ENCODE data around the gene SEC14L3.

Gene SEC14L3

DNA sequence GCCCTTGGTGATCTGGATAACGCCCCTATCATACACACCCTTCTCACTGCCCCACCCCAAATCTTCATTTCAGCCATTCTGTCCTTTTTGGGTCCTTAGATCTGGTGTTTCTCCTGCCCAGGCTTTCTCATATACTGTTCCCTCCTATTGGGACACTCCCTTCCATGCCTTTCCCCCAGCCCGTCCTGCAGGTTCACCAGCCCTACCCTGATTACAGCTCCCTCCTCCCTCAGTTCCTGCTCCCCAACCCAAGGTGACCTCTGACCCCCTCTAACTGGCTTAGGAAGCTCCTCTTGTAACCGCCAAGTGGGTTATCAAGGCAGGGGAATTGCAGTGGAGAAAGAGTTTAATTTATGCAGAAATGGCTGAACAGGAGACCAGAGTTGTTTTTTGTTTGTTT, 33.3 kb downstream of the SEC14L3 start:
- TF ChIP-seq POLR2A (IDR thresholded peaks at IDR 0.05; ENCODE audit: extremely low read depth, insufficient read length) (no peak), MYC (IDR thresholded peaks at IDR 0.05; ENCODE audit: low read depth, low read length) (no peak)
- TF ChIP-seq, protein P1, sequence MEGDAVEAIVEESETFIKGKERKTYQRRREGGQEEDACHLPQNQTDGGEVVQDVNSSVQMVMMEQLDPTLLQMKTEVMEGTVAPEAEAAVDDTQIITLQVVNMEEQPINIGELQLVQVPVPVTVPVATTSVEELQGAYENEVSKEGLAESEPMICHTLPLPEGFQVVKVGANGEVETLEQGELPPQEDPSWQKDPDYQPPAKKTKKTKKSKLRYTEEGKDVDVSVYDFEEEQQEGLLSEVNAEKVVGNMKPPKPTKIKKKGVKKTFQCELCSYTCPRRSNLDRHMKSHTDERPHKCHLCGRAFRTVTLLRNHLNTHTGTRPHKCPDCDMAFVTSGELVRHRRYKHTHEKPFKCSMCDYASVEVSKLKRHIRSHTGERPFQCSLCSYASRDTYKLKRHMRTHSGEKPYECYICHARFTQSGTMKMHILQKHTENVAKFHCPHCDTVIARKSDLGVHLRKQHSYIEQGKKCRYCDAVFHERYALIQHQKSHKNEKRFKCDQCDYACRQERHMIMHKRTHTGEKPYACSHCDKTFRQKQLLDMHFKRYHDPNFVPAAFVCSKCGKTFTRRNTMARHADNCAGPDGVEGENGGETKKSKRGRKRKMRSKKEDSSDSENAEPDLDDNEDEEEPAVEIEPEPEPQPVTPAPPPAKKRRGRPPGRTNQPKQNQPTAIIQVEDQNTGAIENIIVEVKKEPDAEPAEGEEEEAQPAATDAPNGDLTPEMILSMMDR (IDR thresholded peaks at IDR 0.05; ENCODE audit: low read depth, low read length): no peak
- TF ChIP-seq, protein P2, sequence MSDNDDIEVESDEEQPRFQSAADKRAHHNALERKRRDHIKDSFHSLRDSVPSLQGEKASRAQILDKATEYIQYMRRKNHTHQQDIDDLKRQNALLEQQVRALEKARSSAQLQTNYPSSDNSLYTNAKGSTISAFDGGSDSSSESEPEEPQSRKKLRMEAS (IDR thresholded peaks at IDR 0.05; ENCODE audit: low read depth, low read length): no peak

DNA sequence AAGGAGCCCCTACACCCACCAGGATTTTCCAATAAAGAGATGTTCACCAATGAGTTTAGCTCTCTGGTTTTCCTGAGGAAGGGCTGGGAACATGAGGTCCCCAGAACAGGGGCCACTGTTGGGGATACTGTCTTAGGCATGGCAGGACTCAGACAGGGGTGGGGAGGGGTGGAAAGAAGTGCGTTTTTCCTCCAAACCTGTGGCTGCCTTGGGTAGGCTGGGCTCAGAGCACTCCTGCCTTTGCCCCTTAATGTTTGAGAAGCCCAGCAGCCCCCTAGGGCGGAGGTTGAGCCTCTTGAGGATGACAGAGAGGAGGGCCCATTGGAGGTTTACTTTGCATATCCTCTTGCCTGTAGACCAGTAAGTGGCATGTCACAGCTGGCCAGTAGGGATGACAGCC, 35.6 kb downstream of the SEC14L3 start:
- TF ChIP-seq, protein P2 (IDR thresholded peaks at IDR 0.05; ENCODE audit: low read depth, low read length): no peak
- TF ChIP-seq, protein P1 (IDR thresholded peaks at IDR 0.05; ENCODE audit: low read depth, low read length): no peak
- TF ChIP-seq POLR2A (IDR thresholded peaks at IDR 0.05; ENCODE audit: extremely low read depth, insufficient read length) (no peak), MYC (IDR thresholded peaks at IDR 0.05; ENCODE audit: low read depth, low read length) (no peak)
- H3K4me3 ChIP-seq (ENCODE audit: low read depth, low read length): no peak overlapping the region
- DNase-seq (ENCODE audit: low read depth): no peak

More for the DNA sequence above, 33.3 kb downstream of the SEC14L3 start:
- no peak for DNase-seq (ENCODE audit: low read depth)
- no peak overlapping the region for H3K4me3 ChIP-seq (ENCODE audit: low read depth, low read length)

DNA sequence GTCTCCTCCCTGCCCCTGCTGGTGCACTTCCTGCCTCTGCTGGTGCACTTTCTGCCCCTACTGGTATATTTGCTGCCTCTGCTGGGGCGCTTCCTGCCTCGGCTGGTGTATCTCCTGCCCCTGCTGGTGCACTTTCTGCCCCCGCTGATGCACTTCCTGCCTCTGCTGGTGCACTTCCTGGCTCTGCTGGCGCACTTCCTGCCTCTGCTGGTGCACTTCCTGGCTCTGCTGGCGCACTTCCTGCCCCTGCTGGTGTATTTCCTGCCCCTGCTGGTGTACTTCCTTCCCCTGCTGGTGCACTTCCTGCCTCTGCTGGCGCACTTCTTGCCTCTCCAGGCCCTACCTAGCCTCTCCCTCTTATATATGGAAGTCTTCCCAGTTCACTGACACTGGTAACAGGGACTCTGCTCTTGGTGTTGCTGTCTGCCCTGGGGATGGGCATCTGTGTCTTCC, 36.1 kb downstream of the SEC14L3 start:
- no peak for DNase-seq (ENCODE audit: low read depth)
- no peak overlapping the region for H3K4me3 ChIP-seq (ENCODE audit: low read depth, low read length)
- TF ChIP-seq, protein P2 (IDR thresholded peaks at IDR 0.05; ENCODE audit: low read depth, low read length): no peak

DNA sequence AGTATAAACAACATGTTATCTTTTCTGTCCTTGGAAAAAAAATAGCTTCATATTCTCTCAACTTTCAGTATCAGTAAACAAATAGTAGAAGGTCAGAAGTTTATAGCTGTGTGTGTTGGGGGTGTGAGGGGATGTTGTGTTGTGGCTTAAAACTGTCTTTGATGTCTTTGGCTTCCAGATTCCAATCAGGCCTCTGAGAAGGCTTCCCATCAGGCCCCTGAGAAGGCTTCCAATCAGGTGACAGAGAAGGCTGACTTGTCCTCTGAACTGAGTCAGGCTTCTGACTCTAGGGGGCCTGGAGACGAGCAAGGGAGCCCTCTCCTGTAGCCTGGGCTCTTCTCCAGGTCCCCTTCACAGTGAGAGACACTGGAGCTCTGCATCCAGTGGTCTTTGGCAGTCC, 37.0 kb downstream of the SEC14L3 start:
- no peak overlapping the region for H3K4me3 ChIP-seq (ENCODE audit: low read depth, low read length)

DNA sequence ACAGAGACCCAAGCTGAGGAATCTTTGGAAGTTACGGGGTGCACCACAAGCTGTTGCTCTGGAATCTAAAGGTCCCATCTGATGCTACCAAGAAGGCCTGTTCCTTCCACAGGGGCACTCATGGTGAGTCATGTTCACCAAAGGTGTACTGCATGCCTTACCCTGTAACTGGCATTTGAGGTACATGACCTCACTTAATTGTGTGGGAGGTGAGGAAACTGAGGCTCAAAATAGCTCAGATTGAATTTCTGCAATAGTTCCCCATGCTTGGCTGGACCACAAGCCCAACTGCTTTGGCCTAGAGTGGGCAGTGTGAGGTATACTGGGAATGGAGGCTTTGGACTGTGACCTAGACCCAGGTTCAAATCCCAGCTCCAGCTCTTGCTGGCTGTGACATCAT, 38.0 kb downstream of the SEC14L3 start:
- DNase-seq (ENCODE audit: low read depth): no peak
- TF ChIP-seq, protein P2 (IDR thresholded peaks at IDR 0.05; ENCODE audit: low read depth, low read length): no peak
- TF ChIP-seq, protein P1 (IDR thresholded peaks at IDR 0.05; ENCODE audit: low read depth, low read length): no peak
- TF ChIP-seq MYC (IDR thresholded peaks at IDR 0.05; ENCODE audit: low read depth, low read length) (no peak), POLR2A (IDR thresholded peaks at IDR 0.05; ENCODE audit: extremely low read depth, insufficient read length) (no peak)
- H3K4me3 ChIP-seq (ENCODE audit: low read depth, low read length): no peak overlapping the region

More for the DNA sequence above, 37.0 kb downstream of the SEC14L3 start:
- no peak for TF ChIP-seq POLR2A (IDR thresholded peaks at IDR 0.05; ENCODE audit: extremely low read depth, insufficient read length)
- TF ChIP-seq, protein P2 (IDR thresholded peaks at IDR 0.05; ENCODE audit: low read depth, low read length): no peak
- TF ChIP-seq, protein P1 (IDR thresholded peaks at IDR 0.05; ENCODE audit: low read depth, low read length): no peak
- no peak for TF ChIP-seq MYC (IDR thresholded peaks at IDR 0.05; ENCODE audit: low read depth, low read length)
- DNase-seq (ENCODE audit: low read depth): no peak

DNA sequence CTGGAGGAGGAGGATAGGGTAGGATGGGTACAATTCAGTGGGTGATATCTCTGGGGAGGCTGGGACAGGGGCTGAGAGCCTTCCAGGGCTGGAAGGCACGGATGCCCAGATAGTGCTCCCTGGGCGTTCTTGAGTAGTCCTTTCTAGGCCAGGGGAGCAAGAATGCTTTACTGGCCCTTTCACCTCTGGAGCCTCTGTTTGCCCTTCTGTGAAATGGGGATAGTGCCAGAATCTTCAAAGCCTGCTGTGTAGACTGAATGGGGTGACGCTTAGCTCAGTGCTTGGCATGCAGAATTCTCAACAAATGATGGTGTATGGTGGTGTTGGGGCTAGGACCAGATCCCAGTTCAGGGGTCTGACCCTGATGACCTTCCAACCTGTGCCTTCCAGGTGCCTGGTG, 38.6 kb downstream of the SEC14L3 start:
- H3K4me3 ChIP-seq (ENCODE audit: low read depth, low read length): no peak overlapping the region
- TF ChIP-seq MYC (IDR thresholded peaks at IDR 0.05; ENCODE audit: low read depth, low read length): no peak
- no peak for TF ChIP-seq POLR2A (IDR thresholded peaks at IDR 0.05; ENCODE audit: extremely low read depth, insufficient read length)
- TF ChIP-seq, protein P1 (IDR thresholded peaks at IDR 0.05; ENCODE audit: low read depth, low read length): no peak
- TF ChIP-seq, protein P2 (IDR thresholded peaks at IDR 0.05; ENCODE audit: low read depth, low read length): no peak
- DNase-seq (ENCODE audit: low read depth): no peak
